Parathyroid adenoma (tissue), 2 donors: ENCODE results near the gene RAP1A.

Source experiments
- H2AFZ ChIP-seq: fragments of 300-600 bp; sonication (generic); one replicate; pipeline ENCODE4 v1.7.0; 2017; ENCODE audit warnings: antibody characterized with exemption, mild to moderate bottlenecking
- H3K27ac ChIP-seq: fragments of 300-600 bp; sonication (generic); one replicate; pipeline ENCODE4 v1.7.0; 2017
- H3K27me3 ChIP-seq: fragments of 300-600 bp; sonication (generic); one replicate; pipeline ENCODE4 v1.7.0; 2017; ENCODE audit warnings: low read length; ENCODE audit not compliant: control insufficient read depth, insufficient read depth
- H3K36me3 ChIP-seq: fragments of 300-600 bp; sonication (generic); one replicate; pipeline ENCODE4 v1.7.0; 2017; ENCODE audit warnings: low read length; ENCODE audit not compliant: control insufficient read depth, insufficient read depth
- H3K4me1 ChIP-seq: fragments of 300-600 bp; sonication (generic); one replicate; pipeline ENCODE4 v1.7.0; 2017; ENCODE audit warnings: control low read depth
- H3K4me2 ChIP-seq: fragments of 300-600 bp; sonication (generic); one replicate; pipeline ENCODE4 v1.7.0; 2017; ENCODE audit warnings: low read length
- H3K4me3 ChIP-seq: fragments of 300-600 bp; sonication (generic); one replicate; pipeline ENCODE4 v1.7.0; 2017; ENCODE audit warnings: low read depth, low read length
- H3K79me2 ChIP-seq: fragments of 300-600 bp; sonication (generic); one replicate; pipeline ENCODE4 v1.7.0; 2017; ENCODE audit warnings: control low read depth
- H3K9ac ChIP-seq: fragments of 300-600 bp; sonication (generic); one replicate; pipeline ENCODE4 v1.7.0; 2017; ENCODE audit warnings: mild to moderate bottlenecking
- H3K9me3 ChIP-seq: fragments of 300-600 bp; sonication (generic); one replicate; pipeline ENCODE4 v1.7.0; 2017; ENCODE audit warnings: low read length; ENCODE audit not compliant: control insufficient read depth
- CTCF ChIP-seq: fragments of 300-600 bp; sonication (generic); IDR thresholded peaks from one replicate; pipeline ENCODE4 v1.7.0; 2017; ENCODE audit warnings: antibody characterized with exemption, mild to moderate bottlenecking
- donor health status: primary hyperparathyroidism.

RAP1A gene

GRCh38 chr1:111595807-111596206, 23.8 kb upstream of the RAP1A start:
- peak overlapping the region; percentile 85 for H3K27ac ChIP-seq
- H3K27me3 ChIP-seq: no peaks in the 10 kb centered on the region
- H3K9me3 ChIP-seq: no peaks in the 10 kb centered on the region
- no peak for TF ChIP-seq CTCF
- no peaks in the 10 kb centered on the region for H3K79me2 ChIP-seq
- no peak overlapping the region for H3K4me3 ChIP-seq
- no peak overlapping the region for H2AFZ ChIP-seq
- no peak overlapping the region for H3K9ac ChIP-seq
- H3K4me2 ChIP-seq: no peak overlapping the region
- peaks cover 29% of the 10 kb centered on the region for H3K4me1 ChIP-seq
- H3K36me3 ChIP-seq: no peaks in the 10 kb centered on the region

GRCh38 chr1:111596499-111596898, 23.1 kb upstream of the RAP1A start:
- Histone ChIP-seq H3K4me2 (no peak overlapping the region), H2AFZ (no peak overlapping the region), H3K27ac (peak overlapping the region; percentile 85), H3K36me3 (no peaks in the 10 kb centered on the region), H3K9me3 (no peaks in the 10 kb centered on the region), H3K4me1 (peaks cover 32% of the 10 kb centered on the region), H3K4me3 (no peak overlapping the region), H3K27me3 (no peaks in the 10 kb centered on the region), H3K79me2 (no peaks in the 10 kb centered on the region), H3K9ac (no peak overlapping the region)
- TF ChIP-seq CTCF: no peak

- no peaks in the 10 kb centered on the region for H3K27me3 ChIP-seq
- peaks cover 28% of the 10 kb centered on the region for H3K4me1 ChIP-seq
- H3K9me3 ChIP-seq: no peaks in the 10 kb centered on the region
- no peak overlapping the region for H3K4me2 ChIP-seq
- no peak overlapping the region for H2AFZ ChIP-seq
- H3K79me2 ChIP-seq: no peaks in the 10 kb centered on the region
- no peak overlapping the region for H3K4me3 ChIP-seq
- no peaks in the 10 kb centered on the region for H3K36me3 ChIP-seq
- H3K9ac ChIP-seq: no peak overlapping the region
- no peak for TF ChIP-seq CTCF
- H3K27ac ChIP-seq: no peak overlapping the region
Observed at GRCh38 chr1:111597426-111597825, 22.2 kb upstream of the RAP1A start.

GRCh38 chr1:111598544-111598943, 21.0 kb upstream of the RAP1A start:
- Histone ChIP-seq H3K4me1 (peaks cover 28% of the 10 kb centered on the region), H3K79me2 (no peaks in the 10 kb centered on the region), H2AFZ (no peak overlapping the region), H3K4me3 (no peak overlapping the region), H3K9me3 (no peaks in the 10 kb centered on the region), H3K27ac (no peak overlapping the region), H3K4me2 (no peak overlapping the region), H3K9ac (no peak overlapping the region), H3K36me3 (no peaks in the 10 kb centered on the region), H3K27me3 (no peaks in the 10 kb centered on the region)
- TF ChIP-seq CTCF: no peak
